Effector memory CD8-positive, alpha-beta T cell (primary cell): ENCODE measurements around the gene HES4.
"Not testable (repeated sequence)": the region's sequence is repeated elsewhere in the genome, so short reads cannot be mapped to it uniquely, and the experiment has no call there.

ENCODE experiments used
- ATAC-seq: fragments of 150-1000 bp; cut with Tn5 transposase; replicated peaks from 2 replicates; pipeline ENCODE4 v1.10.0; 2021; ENCODE audit warnings: mild to moderate bottlenecking, moderate library complexity
- DNase-seq, 3 experiments: peaks; one replicate each; pipeline ENCODE4 v3.0.0; 2021
- H3K27ac Mint-ChIP-seq, 2 donors: one replicate each; pipeline ENCODE4 v1.8.0; 2022; ENCODE audit warnings: mild to moderate bottlenecking in 2 of 2, mixed read lengths in 2 of 2, moderate library complexity in 2 of 2
- H3K27me3 Mint-ChIP-seq, 2 donors: one replicate each; pipeline ENCODE4 v1.8.0; 2022; ENCODE audit warnings: mixed read lengths in 2 of 2
- H3K36me3 Mint-ChIP-seq: one replicate; pipeline ENCODE4 v1.8.0; 2022; ENCODE audit warnings: mild to moderate bottlenecking, moderate library complexity, mixed read lengths; ENCODE audit not compliant: insufficient read depth
- H3K4me1 Mint-ChIP-seq, 2 donors: one replicate each; pipeline ENCODE4 v1.8.0; 2022; ENCODE audit warnings: low read depth in 2 of 2, mixed read lengths in 2 of 2
- H3K4me3 Mint-ChIP-seq, 2 donors: one replicate each; pipeline ENCODE4 v1.8.0; 2022; ENCODE audit warnings: mild to moderate bottlenecking in 2 of 2, mixed read lengths in 2 of 2, moderate library complexity in 2 of 2
- H3K9me3 Mint-ChIP-seq, 2 donors: one replicate each; pipeline ENCODE4 v1.8.0; 2022; ENCODE audit warnings: mixed read lengths in 2 of 2

The HES4 gene

GRCh38 chr1:1040004-1040991, 40.4 kb upstream of the HES4 start:
- peaks cover 17 to 18% of the 10 kb centered on the region in 2 donors for H3K4me1 Mint-ChIP-seq
- H3K27me3 Mint-ChIP-seq, result peaks cover 17 to 46% of the 10 kb centered on the region in 2 donors
- peak; percentile 97 for ATAC-seq
- H3K9me3 Mint-ChIP-seq, result peaks cover 0 to 5% of the 10 kb centered on the region in 2 donors
- peak overlapping the region in 1 of 2 donors; percentile 82 for H3K27ac Mint-ChIP-seq
- peak; percentile 66 to 76 (median 68) for DNase-seq
- peak overlapping the region; percentile 74 to 75 for H3K4me3 Mint-ChIP-seq
- H3K36me3 Mint-ChIP-seq, result peaks cover 11% of the 10 kb centered on the region

GRCh38 chr1:1039145-1039910, 39.4 kb upstream of the HES4 start:
- peaks cover 17% of the 10 kb centered on the region in 2 donors for H3K4me1 Mint-ChIP-seq
- peaks cover 19 to 52% of the 10 kb centered on the region in 2 donors for H3K27me3 Mint-ChIP-seq
- H3K9me3 Mint-ChIP-seq, result peaks cover 0 to 3% of the 10 kb centered on the region in 2 donors
- DNase-seq, result no peak
- no peak for ATAC-seq
- H3K36me3 Mint-ChIP-seq, result peaks cover 7% of the 10 kb centered on the region
- H3K27ac Mint-ChIP-seq, result peak overlapping the region in 1 of 2 donors; percentile 82
- H3K4me3 Mint-ChIP-seq, result peak overlapping the region; percentile 74 to 75

GRCh38 chr1:1038694-1039093, 38.8 kb upstream of the HES4 start:
- peaks cover 0 to 3% of the 10 kb centered on the region in 2 donors for H3K9me3 Mint-ChIP-seq
- ATAC-seq (no peak), DNase-seq (no peak)
- peaks cover 6% of the 10 kb centered on the region for H3K36me3 Mint-ChIP-seq
- H3K4me1 Mint-ChIP-seq, result peaks cover 17% of the 10 kb centered on the region in 2 donors
- H3K27me3 Mint-ChIP-seq, result peaks cover 19 to 52% of the 10 kb centered on the region in 2 donors
- no peak overlapping the region for H3K27ac Mint-ChIP-seq
- H3K4me3 Mint-ChIP-seq, result peak overlapping the region; percentile 74 to 75

GRCh38 chr1:1037366-1038327, 37.8 kb upstream of the HES4 start:
- ATAC-seq (no peak), DNase-seq (no peak)
- peaks cover 19 to 55% of the 10 kb centered on the region in 2 donors for H3K27me3 Mint-ChIP-seq
- H3K9me3 Mint-ChIP-seq, result no peaks in the 10 kb centered on the region
- peaks cover 2% of the 10 kb centered on the region for H3K36me3 Mint-ChIP-seq
- H3K27ac Mint-ChIP-seq, result no peak overlapping the region
- H3K4me3 Mint-ChIP-seq, result no peak overlapping the region
- peaks cover 12 to 13% of the 10 kb centered on the region in 2 donors for H3K4me1 Mint-ChIP-seq

GRCh38 chr1:1035291-1035943, 35.5 kb upstream of the HES4 start:
- ATAC-seq (no peak), DNase-seq (no peak)
- H3K27ac Mint-ChIP-seq, result no peak overlapping the region
- H3K36me3 Mint-ChIP-seq, result no peaks in the 10 kb centered on the region
- H3K4me3 Mint-ChIP-seq, result no peak overlapping the region
- H3K9me3 Mint-ChIP-seq, result no peaks in the 10 kb centered on the region
- peaks cover 28 to 66% of the 10 kb centered on the region in 2 donors for H3K27me3 Mint-ChIP-seq
- peaks cover 17 to 18% of the 10 kb centered on the region in 2 donors for H3K4me1 Mint-ChIP-seq

GRCh38 chr1:1034439-1034781, 34.5 kb upstream of the HES4 start:
- H3K27ac Mint-ChIP-seq, result no peak overlapping the region
- peaks cover 28 to 61% of the 10 kb centered on the region in 2 donors for H3K27me3 Mint-ChIP-seq
- no peaks in the 10 kb centered on the region for H3K36me3 Mint-ChIP-seq
- ATAC-seq (no peak), DNase-seq (no peak)
- no peaks in the 10 kb centered on the region for H3K9me3 Mint-ChIP-seq
- H3K4me1 Mint-ChIP-seq, result peaks cover 10 to 14% of the 10 kb centered on the region in 2 donors
- peak overlapping the region; percentile 49 to 64 for H3K4me3 Mint-ChIP-seq

GRCh38 chr1:1033731-1034438, 34.0 kb upstream of the HES4 start:
- Mint-ChIP-seq H3K4me3 (peak overlapping the region; percentile 49 to 64), H3K36me3 (no peaks in the 10 kb centered on the region), H3K4me1 (peaks cover 10% of the 10 kb centered on the region in 2 donors), H3K9me3 (no peaks in the 10 kb centered on the region), H3K27ac (no peak overlapping the region), H3K27me3 (peaks cover 27 to 56% of the 10 kb centered on the region in 2 donors)
- ATAC-seq (no peak), DNase-seq (no peak)

GRCh38 chr1:1033009-1033587, 33.2 kb upstream of the HES4 start:
- peak; percentile 71 to 78 (median 74) for DNase-seq

GRCh38 chr1:1032424-1032823, 32.5 kb upstream of the HES4 start:
- ATAC-seq (no peak), DNase-seq (no peak)
- H3K27ac Mint-ChIP-seq, result no peak overlapping the region
- H3K4me1 Mint-ChIP-seq, result peaks cover 4 to 6% of the 10 kb centered on the region in 2 donors
- peak overlapping the region; percentile 72 to 77 for H3K4me3 Mint-ChIP-seq
- H3K9me3 Mint-ChIP-seq, result no peaks in the 10 kb centered on the region
- peaks cover 21 to 41% of the 10 kb centered on the region in 2 donors for H3K27me3 Mint-ChIP-seq
- H3K36me3 Mint-ChIP-seq, result no peaks in the 10 kb centered on the region

More at GRCh38 chr1:1033009-1033587, 33.2 kb upstream of the HES4 start:
- Mint-ChIP-seq H3K36me3 (no peaks in the 10 kb centered on the region), H3K4me1 (peaks cover 4 to 6% of the 10 kb centered on the region in 2 donors), H3K9me3 (no peaks in the 10 kb centered on the region), H3K27ac (no peak overlapping the region), H3K27me3 (peaks cover 21 to 48% of the 10 kb centered on the region in 2 donors), H3K4me3 (peak overlapping the region; percentile 49 to 72)
- peak; percentile 92 for ATAC-seq

GRCh38 chr1:1031659-1032235, 31.9 kb upstream of the HES4 start:
- Mint-ChIP-seq H3K4me1 (peaks cover 4 to 6% of the 10 kb centered on the region in 2 donors), H3K36me3 (no peaks in the 10 kb centered on the region), H3K4me3 (peak overlapping the region; percentile 72 to 77), H3K27me3 (peaks cover 21 to 34% of the 10 kb centered on the region in 2 donors), H3K27ac (no peak overlapping the region), H3K9me3 (no peaks in the 10 kb centered on the region)
- no peak for DNase-seq
- no peak for ATAC-seq

- H3K27ac Mint-ChIP-seq, DNase-seq: not testable (repeated sequence)
These were observed 31.2 kb upstream of the HES4 start for GRCh38 chr1:1030867-1031658.

More at GRCh38 chr1:1030867-1031658, 31.2 kb upstream of the HES4 start:
- H3K36me3 Mint-ChIP-seq, ATAC-seq, H3K4me1 Mint-ChIP-seq, H3K9me3 Mint-ChIP-seq, H3K4me3 Mint-ChIP-seq: not testable (repeated sequence)
- peaks cover 19 to 28% of the 10 kb centered on the region in 2 donors for H3K27me3 Mint-ChIP-seq
